Neural progenitor cell (in vitro differentiated cells): ENCODE results near the gene RELN.

Source experiments
- EZH2 ChIP-seq: fragments of 200-600 bp; sonication (generic); IDR thresholded peaks from 2 replicates; pipeline ENCODE4 v1.6.1; 2017; ENCODE audit warnings: antibody characterized with exemption, mild to moderate bottlenecking, moderate library complexity
- EZH2phosphoT487 ChIP-seq: fragments of 200-600 bp; sonication (generic); IDR thresholded peaks from 2 replicates; pipeline ENCODE4 v1.6.1; 2017; ENCODE audit warnings: antibody characterized with exemption
- TF ChIP-seq, protein P1 (sequence below): fragments of 200-600 bp; sonication (generic); IDR thresholded peaks from 2 replicates; pipeline ENCODE4 v1.5.1; 2017; ENCODE audit warnings: antibody characterized with exemption, mild to moderate bottlenecking

GRCh38 chr7:103598326-103598905 is 391.0 kb downstream of the RELN start:
- TF ChIP-seq, protein P1, sequence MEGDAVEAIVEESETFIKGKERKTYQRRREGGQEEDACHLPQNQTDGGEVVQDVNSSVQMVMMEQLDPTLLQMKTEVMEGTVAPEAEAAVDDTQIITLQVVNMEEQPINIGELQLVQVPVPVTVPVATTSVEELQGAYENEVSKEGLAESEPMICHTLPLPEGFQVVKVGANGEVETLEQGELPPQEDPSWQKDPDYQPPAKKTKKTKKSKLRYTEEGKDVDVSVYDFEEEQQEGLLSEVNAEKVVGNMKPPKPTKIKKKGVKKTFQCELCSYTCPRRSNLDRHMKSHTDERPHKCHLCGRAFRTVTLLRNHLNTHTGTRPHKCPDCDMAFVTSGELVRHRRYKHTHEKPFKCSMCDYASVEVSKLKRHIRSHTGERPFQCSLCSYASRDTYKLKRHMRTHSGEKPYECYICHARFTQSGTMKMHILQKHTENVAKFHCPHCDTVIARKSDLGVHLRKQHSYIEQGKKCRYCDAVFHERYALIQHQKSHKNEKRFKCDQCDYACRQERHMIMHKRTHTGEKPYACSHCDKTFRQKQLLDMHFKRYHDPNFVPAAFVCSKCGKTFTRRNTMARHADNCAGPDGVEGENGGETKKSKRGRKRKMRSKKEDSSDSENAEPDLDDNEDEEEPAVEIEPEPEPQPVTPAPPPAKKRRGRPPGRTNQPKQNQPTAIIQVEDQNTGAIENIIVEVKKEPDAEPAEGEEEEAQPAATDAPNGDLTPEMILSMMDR = no peak
- TF ChIP-seq EZH2 (no peak), EZH2phosphoT487 (no peak)
